Osteocyte (in vitro differentiated cells): ENCODE results near the gene PKP2. TPM values are rescaled to one million over a fixed set of nuclear protein-coding genes. Genes with fewer than 3 reads are reported as not detected.
"Not testable (repeated sequence)": the region's sequence is repeated elsewhere in the genome, so short reads cannot be mapped to it uniquely, and the experiment has no call there.

Source experiments
- DNase-seq: peaks from one replicate; pipeline ENCODE4 v3.0.0; 2021; ENCODE audit warnings: mixed read lengths; ENCODE audit not compliant: unreplicated experiment; ENCODE audit errors: extremely low spot score
- H3K27ac Mint-ChIP-seq: one replicate; pipeline ENCODE4 v1.8.0; 2021; ENCODE audit warnings: mild to moderate bottlenecking, mixed read lengths; ENCODE audit not compliant: unreplicated experiment
- H3K27me3 Mint-ChIP-seq: one replicate; pipeline ENCODE4 v1.8.0; 2021; ENCODE audit warnings: mixed read lengths; ENCODE audit not compliant: unreplicated experiment
- H3K36me3 Mint-ChIP-seq: one replicate; pipeline ENCODE4 v1.8.0; 2021; ENCODE audit warnings: mixed read lengths; ENCODE audit not compliant: unreplicated experiment
- H3K4me1 Mint-ChIP-seq: one replicate; pipeline ENCODE4 v1.8.0; 2021; ENCODE audit warnings: mixed read lengths; ENCODE audit not compliant: unreplicated experiment
- H3K4me3 Mint-ChIP-seq: one replicate; pipeline ENCODE4 v1.8.0; 2021; ENCODE audit warnings: mild to moderate bottlenecking, moderate library complexity, mixed read lengths; ENCODE audit not compliant: unreplicated experiment
- H3K9me3 Mint-ChIP-seq: one replicate; pipeline ENCODE4 v1.8.0; 2021; ENCODE audit warnings: mixed read lengths; ENCODE audit not compliant: unreplicated experiment
- total RNA-seq: library from RNA; stranded (reverse); gene quantifications from 2 replicates; pipeline ENCODE4 v1.2.1, GENCODE V29; 2021
- TF ChIP-seq, protein P1 (sequence below): fragments of 200-600 bp; sonication (generic); IDR thresholded peaks from 2 replicates; pipeline ENCODE4 v1.5.0; 2021; ENCODE audit warnings: antibody characterized with exemption, mild to moderate bottlenecking, moderate library complexity

The PKP2 gene
- total RNA-seq, 1 donor from 2014 or later, result 2.1 TPM

DNA sequence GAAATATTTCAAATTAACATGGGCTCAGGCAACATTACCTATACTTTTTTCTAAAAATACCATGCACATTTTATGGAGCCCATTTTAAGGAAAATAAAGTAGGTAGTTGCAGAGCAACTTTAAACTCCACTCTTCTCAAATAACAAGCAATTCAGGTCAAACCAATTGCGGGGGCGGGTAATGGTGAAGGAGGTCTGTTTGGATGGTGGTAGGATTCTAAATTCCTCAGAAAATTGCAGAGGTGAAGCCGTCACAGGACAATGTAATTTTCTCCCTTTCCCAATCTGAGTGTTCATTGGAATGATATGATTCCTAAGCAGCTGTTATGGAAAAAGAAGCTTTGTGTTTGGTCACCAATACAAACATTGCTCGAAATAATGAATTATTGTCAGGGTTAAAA, 11.6 kb downstream of the PKP2 start:
- Mint-ChIP-seq H3K36me3 (no peaks in the 10 kb centered on the region), H3K27ac (no peak overlapping the region), H3K9me3 (no peaks in the 10 kb centered on the region), H3K4me1 (peaks cover 3% of the 10 kb centered on the region), H3K27me3 (no peaks in the 10 kb centered on the region), H3K4me3 (no peak overlapping the region)
- DNase-seq, result no peak
- TF ChIP-seq, protein P1, sequence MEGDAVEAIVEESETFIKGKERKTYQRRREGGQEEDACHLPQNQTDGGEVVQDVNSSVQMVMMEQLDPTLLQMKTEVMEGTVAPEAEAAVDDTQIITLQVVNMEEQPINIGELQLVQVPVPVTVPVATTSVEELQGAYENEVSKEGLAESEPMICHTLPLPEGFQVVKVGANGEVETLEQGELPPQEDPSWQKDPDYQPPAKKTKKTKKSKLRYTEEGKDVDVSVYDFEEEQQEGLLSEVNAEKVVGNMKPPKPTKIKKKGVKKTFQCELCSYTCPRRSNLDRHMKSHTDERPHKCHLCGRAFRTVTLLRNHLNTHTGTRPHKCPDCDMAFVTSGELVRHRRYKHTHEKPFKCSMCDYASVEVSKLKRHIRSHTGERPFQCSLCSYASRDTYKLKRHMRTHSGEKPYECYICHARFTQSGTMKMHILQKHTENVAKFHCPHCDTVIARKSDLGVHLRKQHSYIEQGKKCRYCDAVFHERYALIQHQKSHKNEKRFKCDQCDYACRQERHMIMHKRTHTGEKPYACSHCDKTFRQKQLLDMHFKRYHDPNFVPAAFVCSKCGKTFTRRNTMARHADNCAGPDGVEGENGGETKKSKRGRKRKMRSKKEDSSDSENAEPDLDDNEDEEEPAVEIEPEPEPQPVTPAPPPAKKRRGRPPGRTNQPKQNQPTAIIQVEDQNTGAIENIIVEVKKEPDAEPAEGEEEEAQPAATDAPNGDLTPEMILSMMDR, result no peak

DNA sequence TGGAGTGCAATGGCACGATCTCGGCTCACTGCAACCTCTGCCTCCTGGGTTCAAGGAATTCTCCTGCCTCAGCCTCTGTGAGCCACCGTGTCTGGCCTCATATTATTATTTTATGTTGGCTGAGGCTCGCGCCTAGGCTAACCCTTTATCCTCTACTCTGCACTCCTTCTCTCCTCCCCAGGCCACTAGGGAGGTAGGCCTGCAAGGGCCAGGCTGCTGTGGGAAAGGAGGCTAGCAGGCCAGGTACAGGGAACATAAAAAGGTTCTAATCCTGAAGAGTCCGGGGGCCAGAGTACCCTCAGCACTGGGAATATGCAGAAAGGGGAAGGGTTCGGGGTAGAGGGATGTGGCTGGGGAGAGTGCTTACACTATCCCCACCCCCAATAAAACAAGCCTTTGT, 14.9 kb downstream of the PKP2 start:
- Mint-ChIP-seq H3K9me3 (no peaks in the 10 kb centered on the region), H3K27ac (no peak overlapping the region), H3K27me3 (no peaks in the 10 kb centered on the region), H3K4me1 (no peaks in the 10 kb centered on the region), H3K4me3 (no peak overlapping the region), H3K36me3 (no peaks in the 10 kb centered on the region)
- TF ChIP-seq, protein P1, result no peak
- DNase-seq, result no peak

DNA sequence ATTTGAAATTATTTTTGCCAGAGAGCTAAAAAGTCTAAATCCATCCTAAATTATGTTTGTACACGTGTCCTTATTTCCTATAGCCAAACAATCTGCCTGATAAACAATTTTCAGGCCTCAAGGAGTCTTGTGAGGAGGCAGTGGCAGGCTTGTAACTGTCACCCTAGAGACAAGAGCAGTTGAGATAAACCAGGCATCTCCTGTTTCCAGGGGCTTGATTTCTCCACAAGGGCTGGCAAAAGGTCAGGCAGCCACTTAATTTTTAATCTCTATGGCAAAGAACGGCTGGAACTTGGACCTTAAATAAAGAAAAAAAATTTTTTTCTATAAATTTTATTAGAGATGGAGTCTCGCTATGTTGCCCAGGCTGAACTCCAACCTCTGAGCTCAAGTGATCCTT, 15.5 kb downstream of the PKP2 start:
- Mint-ChIP-seq H3K4me1 (no peaks in the 10 kb centered on the region), H3K9me3 (no peaks in the 10 kb centered on the region), H3K27me3 (no peaks in the 10 kb centered on the region), H3K4me3 (no peak overlapping the region), H3K36me3 (no peaks in the 10 kb centered on the region), H3K27ac (no peak overlapping the region)
- no peak for DNase-seq
- TF ChIP-seq, protein P1, result no peak

DNA sequence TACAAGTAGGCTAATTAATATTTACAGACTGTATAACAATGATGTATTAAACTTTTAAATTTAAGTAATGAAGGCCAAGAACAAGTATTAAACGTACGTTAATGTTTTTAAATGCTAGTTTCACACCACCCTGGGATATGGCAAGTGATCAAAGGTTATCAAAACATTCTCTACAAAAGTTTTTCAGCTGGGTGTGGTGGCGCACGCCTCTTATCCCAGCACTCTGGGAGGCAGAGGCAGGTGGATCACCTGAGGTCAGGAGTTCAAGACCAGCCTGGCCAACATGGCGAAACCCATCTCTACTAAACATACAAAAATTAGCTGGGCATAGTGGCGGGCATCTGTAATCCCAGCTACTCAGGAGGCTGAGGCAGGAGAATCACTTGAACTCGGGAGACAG, 17.5 kb downstream of the PKP2 start:
- H3K4me3 Mint-ChIP-seq, H3K9me3 Mint-ChIP-seq, H3K4me1 Mint-ChIP-seq, H3K36me3 Mint-ChIP-seq, DNase-seq, H3K27ac Mint-ChIP-seq, H3K27me3 Mint-ChIP-seq: not testable (repeated sequence)

DNA sequence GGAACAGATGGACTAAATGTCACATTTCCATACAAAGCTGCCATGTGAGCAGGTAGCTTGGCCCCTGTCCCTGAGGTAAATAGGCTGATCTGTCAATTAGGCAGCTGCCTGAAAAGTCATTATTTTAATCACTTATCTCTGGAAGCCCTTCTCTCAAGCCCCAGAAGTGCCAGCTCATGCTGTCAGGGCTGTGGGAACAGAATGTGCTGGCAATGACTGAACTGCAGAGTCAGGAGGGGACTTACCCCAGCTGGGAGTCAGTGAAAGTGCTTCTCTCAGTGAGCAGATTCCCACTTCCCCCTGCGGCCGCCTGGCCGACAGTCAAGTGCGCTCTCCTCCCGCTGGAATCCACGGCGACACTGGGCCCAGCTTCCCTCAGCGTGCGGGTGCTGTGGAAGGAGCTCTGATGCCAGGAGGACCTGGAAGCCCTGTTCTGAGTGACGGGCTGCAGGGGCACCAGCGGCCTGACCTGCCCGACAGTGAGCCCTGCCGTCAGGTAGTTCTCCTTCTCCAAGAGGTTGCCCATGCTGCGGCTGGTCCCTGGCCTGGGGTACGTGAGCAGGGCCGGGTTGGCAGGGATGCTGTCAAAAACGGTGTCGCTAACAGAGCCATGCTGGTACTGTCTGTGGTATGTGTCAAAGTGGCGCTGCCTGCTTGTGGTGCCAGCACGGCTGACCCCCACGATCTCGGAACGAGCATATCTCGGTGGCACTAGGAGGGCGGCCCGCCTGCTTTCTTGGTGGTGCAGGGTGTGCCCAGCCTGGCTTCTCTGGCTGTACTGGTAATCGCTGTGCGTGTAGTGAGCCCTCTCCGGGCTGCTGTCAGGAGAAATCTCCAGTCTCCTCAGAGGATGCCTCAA, 18.7 kb downstream of the PKP2 start:
- H3K4me3 Mint-ChIP-seq, result no peak overlapping the region
- no peaks in the 10 kb centered on the region for H3K9me3 Mint-ChIP-seq
- H3K27ac Mint-ChIP-seq, result no peak overlapping the region
- H3K27me3 Mint-ChIP-seq, result no peaks in the 10 kb centered on the region
- TF ChIP-seq, protein P1, result no peak
- no peak for DNase-seq
- no peaks in the 10 kb centered on the region for H3K36me3 Mint-ChIP-seq
- H3K4me1 Mint-ChIP-seq, result no peaks in the 10 kb centered on the region
